Glomerular endothelial cell (primary cell): ENCODE data around the gene BANP. TPM values are rescaled to one million over a fixed set of nuclear protein-coding genes. Genes with fewer than 3 reads are reported as not detected.
"Not testable (repeated sequence)": the region's sequence is repeated elsewhere in the genome, so short reads cannot be mapped to it uniquely, and the experiment has no call there.

Source experiments
- DNase-seq: peaks from one replicate; pipeline ENCODE4 v3.0.0-alpha.2; 2011; ENCODE audit warnings: low read depth, low spot score; ENCODE audit errors: extremely low read depth
- total RNA-seq: library from RNA; depleted of rRNA; stranded (reverse); fragments of >200 nt; gene quantifications from 2 replicates; pipeline ENCODE4 v1.2.3, GENCODE V29; 2015

The BANP gene
- total RNA-seq, 1 donor from 2014 or later = 21.1 TPM

DNA sequence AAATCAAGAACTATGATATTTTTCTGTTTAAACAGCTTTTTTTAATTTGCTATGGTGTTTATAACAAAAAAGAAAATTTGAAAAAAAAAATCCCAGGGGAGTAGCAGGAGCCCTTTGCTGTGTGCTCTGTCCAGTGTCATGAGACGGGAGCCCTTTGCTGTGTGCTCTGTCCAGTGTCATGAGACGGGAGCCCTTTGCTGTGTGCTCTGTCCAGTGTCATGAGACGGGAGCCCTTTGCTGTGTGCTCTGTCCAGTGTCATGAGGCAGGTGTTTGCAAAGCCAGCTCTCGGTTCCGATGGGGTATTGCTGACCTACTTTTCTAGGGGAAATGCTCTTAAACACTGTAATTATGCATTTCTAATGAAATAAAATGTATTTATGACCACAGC, 125.7 kb downstream of the BANP start:
- not testable (repeated sequence) for DNase-seq

- no peak for DNase-seq
These were observed 126.3 kb downstream of the BANP start for GRCh38 chr16:88077328-88078108.

DNA sequence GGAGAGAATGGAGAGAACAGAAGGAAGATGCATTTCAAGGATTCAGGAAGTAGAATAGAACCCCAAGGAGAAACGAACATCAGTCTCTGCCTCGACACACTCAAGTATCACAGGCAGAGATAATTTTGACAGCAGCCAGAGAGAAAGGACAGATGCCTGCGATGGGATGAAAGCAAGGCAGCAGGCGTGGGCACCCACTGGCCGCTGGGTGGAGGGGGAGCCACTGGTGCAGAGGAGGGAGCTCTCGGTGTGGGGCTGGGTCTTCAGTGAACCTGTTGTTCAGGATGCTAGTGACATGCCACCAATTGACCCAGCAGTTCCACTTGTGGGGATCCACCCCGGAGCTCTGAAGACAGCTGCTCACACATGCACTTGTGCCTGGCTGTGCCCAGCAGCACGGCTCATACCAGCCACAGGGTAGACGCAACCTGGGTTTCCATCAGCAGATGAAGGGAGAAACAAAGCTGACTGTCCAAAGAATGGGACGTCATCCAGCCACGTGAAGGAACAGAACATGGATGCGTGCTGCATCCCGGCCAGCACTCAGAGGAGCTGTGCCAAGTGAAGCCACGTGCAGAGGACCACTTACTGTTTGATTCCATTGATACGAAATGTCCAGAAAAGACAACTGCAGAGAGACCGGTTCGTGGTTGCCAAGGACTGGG, 127.0 kb downstream of the BANP start:
- DNase-seq = no peak

DNA sequence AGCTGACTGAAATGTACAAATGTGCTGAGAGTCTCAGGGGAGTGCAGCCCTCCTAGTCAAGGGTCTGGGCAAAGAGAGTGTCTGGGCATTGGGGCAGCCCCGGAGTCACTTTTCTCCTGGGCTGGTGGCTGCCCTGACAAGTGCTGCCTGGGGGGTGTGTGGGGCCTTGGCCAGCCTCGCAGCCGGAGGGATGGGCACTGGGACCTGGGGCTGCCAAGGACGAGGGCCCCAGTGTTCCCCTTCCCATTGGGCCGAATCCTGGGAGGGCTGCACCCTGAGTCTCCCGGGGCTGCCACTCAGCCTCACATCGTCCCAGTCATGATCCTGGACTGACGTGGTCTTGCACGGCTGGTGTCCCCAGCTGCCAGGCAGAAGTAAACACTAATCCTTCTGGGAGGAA, 132.3 kb downstream of the BANP start:
- DNase-seq = no peak

- no peak for DNase-seq
These were observed 133.6 kb downstream of the BANP start for GRCh38 chr16:88084881-88085280.

GRCh38 chr16:88086571-88087516, 135.6 kb downstream of the BANP start:
- no peak for DNase-seq

- no peak for DNase-seq
These were observed 136.3 kb downstream of the BANP start for GRCh38 chr16:88087517-88087877.

GRCh38 chr16:88088161-88088581, 136.9 kb downstream of the BANP start:
- no peak for DNase-seq

- not testable (repeated sequence) for DNase-seq
These were observed 137.4 kb downstream of the BANP start for GRCh38 chr16:88088611-88089010.

DNA sequence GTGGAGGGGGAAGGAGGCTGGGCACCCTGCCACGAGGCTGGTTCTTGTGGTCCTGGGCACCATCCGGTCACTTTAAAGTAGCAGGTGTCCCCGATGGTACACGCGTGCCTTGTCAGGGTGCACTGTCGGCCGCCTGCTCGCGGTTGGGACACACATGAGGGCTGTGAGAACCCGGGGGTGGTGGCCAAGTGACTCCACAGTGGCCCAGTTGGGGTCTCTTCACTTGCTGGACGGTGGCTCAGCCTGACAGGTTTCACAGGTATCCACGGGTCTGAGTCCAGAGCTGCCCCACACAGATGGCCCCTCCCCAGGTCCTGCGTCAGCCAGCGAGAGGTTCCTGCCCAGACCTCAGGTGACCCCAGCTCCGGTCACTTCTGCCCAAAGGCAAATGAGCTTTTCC, 137.8 kb downstream of the BANP start:
- DNase-seq = not testable (repeated sequence)

DNA sequence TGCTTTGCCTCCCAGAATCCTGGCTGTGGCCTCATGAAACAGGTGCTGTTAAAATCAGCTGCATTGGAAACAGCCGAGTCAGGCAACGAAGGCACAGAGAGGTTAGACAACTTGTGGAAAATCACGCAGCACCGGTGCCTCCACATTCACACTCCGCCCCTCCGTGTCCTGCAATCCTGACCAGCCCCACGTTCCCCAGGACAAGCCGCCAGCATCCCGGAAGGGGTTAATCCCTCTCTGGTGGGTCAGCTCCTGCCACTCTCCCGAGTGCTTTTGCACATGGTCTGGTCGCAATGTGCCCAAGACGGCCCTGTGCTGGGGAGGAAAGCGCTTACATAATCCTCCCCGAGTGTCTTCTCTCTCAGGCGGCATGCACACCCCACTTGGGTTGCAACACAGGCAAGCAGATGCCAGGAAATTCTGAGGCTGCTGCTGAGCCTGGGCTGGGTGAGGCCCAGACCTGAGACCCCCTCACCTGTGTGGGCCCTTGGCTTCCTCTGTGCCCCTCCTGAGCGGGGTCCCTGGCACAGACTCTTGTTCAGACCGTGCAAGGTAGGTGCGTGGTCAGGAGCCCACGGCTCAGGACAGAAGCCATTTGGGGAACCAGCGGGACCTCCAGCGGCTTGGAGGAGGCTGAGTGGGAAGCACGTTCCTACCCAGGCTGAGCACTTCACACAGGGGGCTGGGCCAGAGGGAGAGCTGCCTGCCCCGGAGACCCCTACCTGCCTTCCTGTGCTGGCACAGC, 138.6 kb downstream of the BANP start:
- DNase-seq = not testable (repeated sequence)

DNA sequence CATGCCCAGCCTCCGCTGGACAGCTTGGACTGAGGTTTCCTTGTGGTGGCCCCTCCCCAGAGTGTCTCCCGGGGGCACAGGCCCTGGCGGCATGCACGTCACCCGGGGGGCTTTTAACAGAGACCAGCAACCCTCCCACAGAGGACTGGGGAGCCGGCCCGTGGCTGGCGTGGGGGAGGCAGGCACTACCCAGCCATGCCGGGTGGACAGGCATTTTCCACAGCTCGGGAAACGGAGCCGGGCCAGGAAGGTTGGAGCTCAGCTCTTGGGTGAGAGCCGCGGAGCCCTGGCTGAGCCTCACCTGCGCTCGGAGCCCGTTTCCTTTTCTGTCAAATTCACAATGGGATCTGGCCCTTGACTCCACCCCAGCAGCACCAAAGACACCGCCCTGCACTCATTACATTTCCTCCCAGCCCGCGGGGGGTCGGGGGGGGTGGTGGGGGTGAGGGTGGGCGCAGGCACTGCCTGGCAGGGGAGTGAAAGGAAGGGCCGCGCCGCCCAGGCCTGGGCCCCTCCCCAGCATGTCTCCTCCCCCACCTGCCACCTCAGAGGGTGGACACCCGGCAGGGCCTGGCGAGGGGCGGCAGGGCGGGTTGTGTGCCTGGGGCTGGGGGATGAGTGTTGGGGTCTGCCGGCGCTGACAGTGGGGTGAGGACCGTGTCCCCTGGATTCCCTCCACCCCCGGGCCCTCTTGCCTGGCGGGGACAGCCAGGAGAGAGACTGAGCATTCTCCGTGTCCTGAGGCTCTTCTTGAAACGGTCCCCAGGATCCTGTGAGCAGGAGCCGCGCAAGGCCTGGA, 139.3 kb downstream of the BANP start:
- DNase-seq = not testable (repeated sequence)

DNA sequence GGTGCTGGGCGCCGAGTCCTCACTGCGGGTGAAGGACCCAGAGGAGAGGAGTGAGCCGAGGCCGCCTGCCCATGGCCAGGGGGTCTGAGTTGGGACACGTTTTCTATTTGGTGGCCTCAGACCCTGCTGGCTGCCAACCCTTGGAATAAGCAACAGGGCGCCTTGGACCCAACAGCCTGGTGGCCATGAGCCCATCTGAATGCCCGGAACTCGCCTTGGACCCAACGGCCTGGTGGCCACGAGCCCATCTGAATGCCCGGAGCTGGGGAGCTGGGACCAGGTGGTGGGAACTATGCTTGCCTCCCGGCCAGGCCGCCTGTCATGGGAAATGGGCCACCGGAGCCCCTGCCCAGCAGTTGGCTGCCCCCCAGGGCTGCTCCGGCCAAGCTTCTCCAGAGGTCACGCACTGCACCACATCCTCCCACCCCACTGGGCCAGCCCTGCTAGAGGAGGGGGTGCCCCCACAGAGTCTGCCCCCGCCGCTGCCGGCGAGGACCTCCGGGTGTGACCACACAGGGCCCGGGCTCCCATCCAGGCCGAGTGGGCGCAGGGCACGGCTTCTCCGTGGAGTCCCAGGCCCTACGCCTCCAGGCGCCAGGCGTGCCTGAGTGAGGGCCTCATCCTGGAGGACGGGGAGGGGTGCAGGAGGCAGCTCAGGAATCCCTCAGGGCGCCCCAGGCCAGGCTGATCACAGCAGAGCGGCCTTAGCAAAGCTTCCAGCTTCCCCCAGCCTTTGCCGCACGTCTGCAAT, 140.2 kb downstream of the BANP start:
- not testable (repeated sequence) for DNase-seq

DNA sequence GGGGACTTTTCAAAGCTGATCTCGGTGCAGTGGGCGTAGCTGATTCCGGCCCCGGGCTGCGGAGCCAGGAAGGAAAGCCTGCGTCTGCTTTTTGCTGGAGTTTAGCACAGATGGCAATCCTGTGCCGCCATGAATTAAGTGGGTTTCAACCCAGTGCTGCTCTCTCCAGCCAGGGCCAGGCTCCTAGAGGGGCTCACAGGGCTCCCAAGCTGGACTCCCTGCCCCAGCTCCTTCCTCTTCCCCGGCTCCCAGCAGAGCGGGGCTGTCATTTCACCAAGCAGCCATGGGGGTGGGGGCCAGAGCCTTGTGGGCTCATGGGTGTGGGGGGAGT, 140.7 kb downstream of the BANP start:
- DNase-seq = not testable (repeated sequence)

GRCh38 chr16:88092791-88093555, 141.7 kb downstream of the BANP start:
- DNase-seq = not testable (repeated sequence)

GRCh38 chr16:88093556-88094252, 142.5 kb downstream of the BANP start:
- not testable (repeated sequence) for DNase-seq

DNA sequence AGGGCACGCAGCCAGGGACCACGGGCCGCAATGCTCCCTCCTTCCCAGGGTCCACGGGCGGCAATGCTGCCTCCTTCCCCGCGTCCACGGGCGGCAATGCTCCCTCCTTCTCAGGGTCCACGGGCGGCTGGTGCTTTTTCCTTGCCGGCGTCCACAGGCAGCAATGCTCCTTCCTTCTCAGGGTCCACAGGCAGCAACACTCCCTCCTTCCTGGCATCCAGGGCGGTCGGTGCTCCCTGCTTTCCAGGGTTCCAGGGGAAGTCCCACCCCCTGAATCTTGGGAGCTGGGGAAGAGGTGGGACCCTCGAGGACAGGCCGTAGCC, 143.0 kb downstream of the BANP start:
- DNase-seq = not testable (repeated sequence)

GRCh38 chr16:88094900-88095299, 143.7 kb downstream of the BANP start:
- DNase-seq = not testable (repeated sequence)
